Measurements from ENCODE around the gene ZNF133. TPM values are rescaled to one million over a fixed set of nuclear protein-coding genes. Genes with fewer than 3 reads are reported as not detected.
"Not testable (repeated sequence)": the region's sequence is repeated elsewhere in the genome, so short reads cannot be mapped to it uniquely, and the experiment has no call there.

ZNF133 gene
- total RNA-seq, 1 experiment from 2014 or later, result 16.3 TPM

- BruUV-seq (replicated peaks), result no TSS peak
- H3K9me2 ChIP-seq (replicated peaks; ENCODE audit: low read length), result no peaks in the 10 kb centered on the region
- intact Hi-C loops (cut with micrococcal nuclease), result no loop called here
- H3K27ac ChIP-seq (ENCODE audit: low read length), result no peak overlapping the region
- H3K36me3 ChIP-seq (ENCODE audit: low read depth, low read length), result no peaks in the 10 kb centered on the region
- CTCF ChIA-PET, result no interaction called here
- H3K27me3 ChIP-seq (ENCODE audit: low read length), result no peaks in the 10 kb centered on the region
- H4K20me1 ChIP-seq (ENCODE audit: low read length), result no peaks in the 10 kb centered on the region
- no peaks in the 10 kb centered on the region for H3K4me1 ChIP-seq (ENCODE audit: insufficient read depth, low read length)
- no peaks in the 10 kb centered on the region for H3F3A ChIP-seq (ENCODE audit: low read length, unreplicated experiment)
- no peak for TF ChIP-seq EZH2 (IDR thresholded peaks at IDR 0.05; ENCODE audit: low read length, unreplicated experiment)
- TF ChIP-seq EZH2phosphoT487 (IDR thresholded peaks at IDR 0.05; ENCODE audit: borderline replicate concordance, low read length), result no peak
- no peak for TF ChIP-seq CTCF (conservative IDR thresholded peaks at IDR 0.05; ENCODE audit: low read depth, low read length)
- H3K9me3 ChIP-seq (ENCODE audit: low read length), result no peaks in the 10 kb centered on the region
- DNase-seq (no peak), ATAC-seq (no peak)
- no peaks in the 10 kb centered on the region for H3K79me2 ChIP-seq (ENCODE audit: low read length)
- POLR2A ChIA-PET (ENCODE audit: unreplicated experiment), result interaction anchor here (0.5 kb wide), 1 partner anchor 257 kb away, joined by 5 read pairs; no protein-coding TSS in a partner anchor
- H3K4me2 ChIP-seq (ENCODE audit: low read length), result no peak overlapping the region
- H2AFZ ChIP-seq (ENCODE audit: low read length), result no peak overlapping the region
- no peak overlapping the region for H3K4me3 ChIP-seq (ENCODE audit: low read length)
- H3K9ac ChIP-seq (ENCODE audit: low read length), result no peak overlapping the region
Observed at GRCh38 chr20:18243802-18244201, 44.5 kb upstream of the ZNF133 start.

- DNase-seq; H3K27ac ChIP-seq (ENCODE audit: low read length); H3K9ac ChIP-seq (ENCODE audit: low read length); CTCF ChIA-PET; ATAC-seq; BruUV-seq (replicated peaks); H3K79me2 ChIP-seq (ENCODE audit: low read length); intact Hi-C loops (cut with micrococcal nuclease); H3K4me2 ChIP-seq (ENCODE audit: low read length); POLR2A ChIA-PET (ENCODE audit: unreplicated experiment); H3K9me2 ChIP-seq (replicated peaks; ENCODE audit: low read length); H2AFZ ChIP-seq (ENCODE audit: low read length); H3K4me3 ChIP-seq (ENCODE audit: low read length); H3F3A ChIP-seq (ENCODE audit: low read length, unreplicated experiment); H3K36me3 ChIP-seq (ENCODE audit: low read depth, low read length); H3K9me3 ChIP-seq (ENCODE audit: low read length); H4K20me1 ChIP-seq (ENCODE audit: low read length); H3K27me3 ChIP-seq (ENCODE audit: low read length): not testable (repeated sequence)
- H3K4me1 ChIP-seq (ENCODE audit: insufficient read depth, low read length), result peaks cover 24% of the 10 kb centered on the region
Observed at GRCh38 chr20:18248545-18248944, 39.8 kb upstream of the ZNF133 start.

GRCh38 chr20:18250217-18250616 is 38.1 kb upstream of the ZNF133 start:
- no peak for TF ChIP-seq EZH2phosphoT487 (IDR thresholded peaks at IDR 0.05; ENCODE audit: borderline replicate concordance, low read length)
- TF ChIP-seq EZH2 (IDR thresholded peaks at IDR 0.05; ENCODE audit: low read length, unreplicated experiment), result no peak
- TF ChIP-seq CTCF (conservative IDR thresholded peaks at IDR 0.05; ENCODE audit: low read depth, low read length), result no peak
- Histone ChIP-seq H2AFZ (ENCODE audit: low read length) (no peak overlapping the region), H3K4me2 (ENCODE audit: low read length) (no peak overlapping the region), H3K9me3 (ENCODE audit: low read length) (no peaks in the 10 kb centered on the region), H3K9me2 (replicated peaks; ENCODE audit: low read length) (no peaks in the 10 kb centered on the region), H3K9ac (ENCODE audit: low read length) (no peak overlapping the region), H3K79me2 (ENCODE audit: low read length) (no peaks in the 10 kb centered on the region), H3K27ac (ENCODE audit: low read length) (no peak overlapping the region), H3K36me3 (ENCODE audit: low read depth, low read length) (no peaks in the 10 kb centered on the region), H3K4me3 (ENCODE audit: low read length) (no peak overlapping the region), H4K20me1 (ENCODE audit: low read length) (no peaks in the 10 kb centered on the region), H3F3A (ENCODE audit: low read length, unreplicated experiment) (peaks cover 11% of the 10 kb centered on the region), H3K4me1 (ENCODE audit: insufficient read depth, low read length) (peaks cover 35% of the 10 kb centered on the region), H3K27me3 (ENCODE audit: low read length) (no peaks in the 10 kb centered on the region)
- no TSS peak for BruUV-seq (replicated peaks)
- ChIA-PET POLR2A (ENCODE audit: unreplicated experiment) (no interaction called here), CTCF (no interaction called here)
- ATAC-seq, result no peak
- intact Hi-C loops (cut with micrococcal nuclease), result loop anchor here (5.0 kb wide), 2 partner anchors 193 to 693 kb away; partner anchors contain the start of gene OVOL2
- DNase-seq, result no peak
